Pancreas (tissue), 10 donors: ENCODE results near the gene ETFA. TPM values are rescaled to one million over a fixed set of nuclear protein-coding genes. Genes with fewer than 3 reads are reported as not detected.

Experiments
- ATAC-seq, 4 donors: fragments of 200-7000 bp; cut with Tn5 transposase; one replicate each; pipeline versions ENCODE4 v1.8.0 to v1.9.1; 2020; ENCODE audit warnings: mild to moderate bottlenecking in 4 of 4, moderate library complexity in 4 of 4
- DNase-seq, 6 donors: peaks; one replicate each; pipeline ENCODE4 v3.0.0-alpha.2; 2020
- FAIRE-seq: peaks from 2 replicates; lab custom pipeline; 2012; peaks lifted over from hg19 to GRCh38; lab: Jason Lieb, UNC
- H3K27ac ChIP-seq, 4 donors: fragments of 200-600 bp; sonication (generic); 1 replicate in 3 of 4; 2 replicates in 1 of 4; pipeline versions ENCODE4 v1.5.0 to v1.8.0; 2020
- H3K27me3 ChIP-seq, 4 donors: fragments of 200-600 bp; one replicate each; pipeline ENCODE4 v1.8.0; 2021
- H3K36me3 ChIP-seq, 3 donors: fragments of 200-600 bp; sonication (generic) in 1 of 3; one replicate each; pipeline versions ENCODE4 v1.5.0 to v1.8.0; 2020 to 2021
- H3K4me1 ChIP-seq, 3 donors: fragments of 200-600 bp; one replicate each; pipeline ENCODE4 v1.8.0; 2021
- H3K4me3 ChIP-seq, 4 donors: fragments of 200-600 bp; sonication (generic) in 2 of 4; one replicate each; pipeline versions ENCODE4 v1.5.0 to v1.8.0; 2020 to 2021
- H3K9me3 ChIP-seq, 4 donors: fragments of 200-600 bp; one replicate each; pipeline ENCODE4 v1.8.0; 2021
- WGBS, 2 donors: extraction: QIAGEN DNeasy Blood & Tissue Kit; methylation state at CpG; one replicate each; pipeline ENCODE4 v1.1.7; 2013; 5-methylcytosine and 5-hydroxymethylcytosine counted together
- intact Hi-C, 3 donors: fragments of 100-400 bp; cut with DNase I; formaldehyde crosslinking; loops; one replicate each; pipeline versions ENCODE4 v1.11.1 to v1.14.2; 2022
- polyA plus RNA-seq, 2 donors: library from polyadenylated mRNA; stranded (reverse); fragments of 200-250 nt; gene quantifications; one replicate each; pipeline ENCODE4 v1.2.3, GENCODE V29; 2013
- total RNA-seq, 6 donors: library from RNA; stranded (reverse); fragmentation: NEBNext Ultra II Directional in 4 of 6; extraction: Animal tissue kit (Norgen Biotek cat#: 25700) in 4 of 6; gene quantifications; one replicate each; pipeline versions ENCODE4 v1.2.1 to v1.2.4, GENCODE V29; 2021 to 2023
- TF ChIP-seq, protein P1 (sequence below), 4 donors: fragments of 200-600 bp; sonication (generic) in 3 of 4; IDR thresholded peaks; one replicate each; pipeline versions ENCODE4 v1.5.0 to v1.8.0; 2021; ENCODE audit warnings: antibody characterized with exemption in 4 of 4
- donor health status: healthy with polysubstance abuse.
- donor health status: DM: no; HTN: no; CAD: no; lungs with moderate emphysema.
- donor health status: DM: no; HTN: no; CAD: no.
- donor health status: control.
- donor health status: control.
- donor health status: Bipolar disorder and iron deficiency.
- donor health status: DM: yes; HTN: yes; CAD: no.
- donor health status: DM: no; HTN: no; CAD: no.
- donor health status: DM: no; HTN: no; CAD: no.
- donor health status: DM: yes; HTN: yes; CAD: no.

The ETFA gene
- total and polyA plus RNA-seq, 8 donors, result 27.5 to 51.2 (median 42.3) TPM

DNA sequence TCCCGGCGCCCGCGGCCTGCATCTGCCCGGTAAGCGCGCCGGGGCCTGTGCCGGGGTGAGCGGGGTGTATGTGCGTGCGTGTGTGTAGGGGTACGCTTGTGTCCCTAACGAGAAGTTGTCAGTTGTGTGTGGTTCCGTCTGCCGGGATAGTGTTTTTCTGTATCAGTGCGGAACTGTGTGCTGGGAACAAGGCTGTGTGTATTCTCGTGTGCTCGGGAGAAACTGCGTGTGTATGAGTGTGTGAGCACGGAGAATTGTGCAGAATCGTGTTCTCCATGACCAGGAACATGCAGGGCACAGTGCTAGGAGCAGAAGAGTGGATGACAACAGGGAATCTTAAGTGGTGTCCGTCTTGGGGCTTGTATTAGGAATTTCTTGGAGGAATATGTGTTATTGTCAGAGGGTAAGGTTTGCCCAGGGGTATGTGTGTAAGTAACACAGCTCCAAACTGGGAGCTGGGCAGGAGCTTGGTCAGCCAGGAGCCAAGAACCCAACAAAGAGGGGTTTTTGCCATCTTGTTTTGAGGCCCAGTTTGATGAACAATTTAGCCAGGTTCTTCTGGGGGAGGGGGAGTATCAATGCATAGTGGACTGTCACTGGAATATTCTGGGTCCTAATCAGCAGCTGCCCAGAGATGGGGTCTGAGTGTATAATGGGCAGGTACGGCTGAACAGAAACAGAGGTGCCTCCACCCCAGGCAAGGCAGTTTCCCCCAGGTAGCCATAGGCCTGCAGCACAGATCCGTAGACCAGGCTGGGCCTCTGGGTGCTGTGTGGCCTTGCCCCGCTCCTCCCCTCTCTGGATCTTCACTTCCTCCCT is 27.4 kb upstream of the ETFA start:
- ATAC-seq (no peak), FAIRE-seq (no peak), DNase-seq (no peak)
- Histone ChIP-seq H3K4me1 (peaks cover 0 to 36% (median 0%) of the 10 kb centered on the region in 3 donors), H3K36me3 (no peaks in the 10 kb centered on the region), H3K4me3 (no peak overlapping the region), H3K9me3 (no peaks in the 10 kb centered on the region), H3K27me3 (peaks cover 9 to 74% (median 23%) of the 10 kb centered on the region in 4 donors), H3K27ac (no peak overlapping the region)
- TF ChIP-seq, protein P1, sequence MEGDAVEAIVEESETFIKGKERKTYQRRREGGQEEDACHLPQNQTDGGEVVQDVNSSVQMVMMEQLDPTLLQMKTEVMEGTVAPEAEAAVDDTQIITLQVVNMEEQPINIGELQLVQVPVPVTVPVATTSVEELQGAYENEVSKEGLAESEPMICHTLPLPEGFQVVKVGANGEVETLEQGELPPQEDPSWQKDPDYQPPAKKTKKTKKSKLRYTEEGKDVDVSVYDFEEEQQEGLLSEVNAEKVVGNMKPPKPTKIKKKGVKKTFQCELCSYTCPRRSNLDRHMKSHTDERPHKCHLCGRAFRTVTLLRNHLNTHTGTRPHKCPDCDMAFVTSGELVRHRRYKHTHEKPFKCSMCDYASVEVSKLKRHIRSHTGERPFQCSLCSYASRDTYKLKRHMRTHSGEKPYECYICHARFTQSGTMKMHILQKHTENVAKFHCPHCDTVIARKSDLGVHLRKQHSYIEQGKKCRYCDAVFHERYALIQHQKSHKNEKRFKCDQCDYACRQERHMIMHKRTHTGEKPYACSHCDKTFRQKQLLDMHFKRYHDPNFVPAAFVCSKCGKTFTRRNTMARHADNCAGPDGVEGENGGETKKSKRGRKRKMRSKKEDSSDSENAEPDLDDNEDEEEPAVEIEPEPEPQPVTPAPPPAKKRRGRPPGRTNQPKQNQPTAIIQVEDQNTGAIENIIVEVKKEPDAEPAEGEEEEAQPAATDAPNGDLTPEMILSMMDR (IDR thresholded peaks at IDR 0.05), result no peak
- WGBS, 2 donors, result 40 to 41% methylated on average over 26 of the region's 26 CpGs
- intact Hi-C loops, result no loop called here

DNA sequence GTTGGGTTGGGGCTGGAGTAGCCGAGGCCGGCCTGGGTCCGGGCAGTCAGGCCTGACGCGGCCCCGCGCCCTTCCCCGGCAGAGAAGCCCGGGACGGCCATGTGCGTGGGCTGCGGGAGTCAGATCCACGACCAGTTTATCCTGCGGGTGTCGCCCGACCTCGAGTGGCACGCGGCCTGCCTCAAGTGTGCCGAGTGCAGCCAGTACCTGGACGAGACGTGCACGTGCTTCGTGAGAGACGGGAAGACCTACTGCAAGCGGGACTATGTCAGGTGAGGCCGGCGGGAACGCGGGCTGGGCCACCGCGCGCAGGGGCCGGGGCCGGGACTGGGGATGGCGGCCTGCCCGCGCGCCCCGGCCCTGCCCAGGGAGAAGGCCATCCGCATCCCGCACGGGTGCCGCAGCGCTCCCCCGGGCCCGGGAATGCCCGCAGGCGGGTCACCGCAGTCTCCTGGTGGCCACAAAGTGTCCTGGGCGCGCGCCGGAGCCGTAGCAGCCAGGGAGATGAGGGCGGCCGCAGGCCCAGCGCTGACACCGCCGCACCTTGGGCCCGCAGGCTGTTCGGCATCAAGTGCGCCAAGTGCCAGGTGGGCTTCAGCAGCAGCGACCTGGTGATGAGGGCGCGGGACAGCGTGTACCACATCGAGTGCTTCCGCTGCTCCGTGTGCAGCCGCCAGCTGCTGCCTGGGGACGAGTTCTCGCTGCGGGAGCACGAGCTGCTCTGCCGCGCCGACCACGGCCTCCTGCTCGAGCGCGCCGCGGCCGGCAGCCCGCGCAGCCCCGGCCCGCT is 26.6 kb upstream of the ETFA start:
- intact Hi-C loops, result no loop called here
- DNase-seq, result peak in 1 of 6 donors; percentile 73
- TF ChIP-seq, protein P1 (IDR thresholded peaks at IDR 0.05), result no peak
- Histone ChIP-seq H3K4me3 (peak overlapping the region in 1 of 4 donors; percentile 17), H3K27ac (no peak overlapping the region), H3K27me3 (peaks cover 5 to 66% (median 21%) of the 10 kb centered on the region in 4 donors), H3K9me3 (no peaks in the 10 kb centered on the region), H3K36me3 (no peaks in the 10 kb centered on the region), H3K4me1 (peaks cover 0 to 35% (median 0%) of the 10 kb centered on the region in 3 donors)
- FAIRE-seq, result no peak
- ATAC-seq, result no peak
- WGBS, 2 donors, result 9 to 14% methylated on average over 65 to 89 of the region's 89 CpGs

DNA sequence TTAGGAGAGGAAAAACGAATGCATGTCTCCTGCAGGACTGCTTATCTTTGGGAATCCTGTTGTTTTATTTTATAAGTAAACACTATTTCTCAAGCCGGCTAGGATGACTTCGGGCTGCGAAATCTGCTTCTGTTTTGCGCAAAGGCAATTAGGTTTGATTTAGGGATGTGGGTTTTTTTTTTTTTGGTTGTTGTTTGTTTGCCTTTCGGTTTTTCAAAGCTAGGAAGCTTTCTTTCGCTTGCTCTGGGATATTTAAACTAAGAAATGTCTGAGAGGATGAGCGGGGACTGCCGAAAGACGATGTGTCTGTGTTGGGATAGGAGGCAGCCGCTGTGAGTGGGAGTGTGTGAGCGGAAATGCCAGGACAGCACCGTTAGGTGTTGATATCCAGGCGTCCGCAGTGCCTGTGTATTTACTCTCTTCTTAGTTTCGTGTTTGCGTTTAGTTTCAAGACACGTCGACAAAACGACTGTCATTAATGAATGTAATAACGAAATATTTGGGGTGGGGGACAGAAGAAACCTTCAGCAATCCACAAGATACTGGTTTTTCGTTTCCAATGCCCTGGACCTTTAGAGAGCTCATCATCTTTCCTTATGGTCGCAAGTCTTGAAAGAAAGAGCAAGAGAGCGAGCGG is 25.9 kb upstream of the ETFA start:
- no peak overlapping the region for H3K27ac ChIP-seq
- FAIRE-seq, result no peak

DNA sequence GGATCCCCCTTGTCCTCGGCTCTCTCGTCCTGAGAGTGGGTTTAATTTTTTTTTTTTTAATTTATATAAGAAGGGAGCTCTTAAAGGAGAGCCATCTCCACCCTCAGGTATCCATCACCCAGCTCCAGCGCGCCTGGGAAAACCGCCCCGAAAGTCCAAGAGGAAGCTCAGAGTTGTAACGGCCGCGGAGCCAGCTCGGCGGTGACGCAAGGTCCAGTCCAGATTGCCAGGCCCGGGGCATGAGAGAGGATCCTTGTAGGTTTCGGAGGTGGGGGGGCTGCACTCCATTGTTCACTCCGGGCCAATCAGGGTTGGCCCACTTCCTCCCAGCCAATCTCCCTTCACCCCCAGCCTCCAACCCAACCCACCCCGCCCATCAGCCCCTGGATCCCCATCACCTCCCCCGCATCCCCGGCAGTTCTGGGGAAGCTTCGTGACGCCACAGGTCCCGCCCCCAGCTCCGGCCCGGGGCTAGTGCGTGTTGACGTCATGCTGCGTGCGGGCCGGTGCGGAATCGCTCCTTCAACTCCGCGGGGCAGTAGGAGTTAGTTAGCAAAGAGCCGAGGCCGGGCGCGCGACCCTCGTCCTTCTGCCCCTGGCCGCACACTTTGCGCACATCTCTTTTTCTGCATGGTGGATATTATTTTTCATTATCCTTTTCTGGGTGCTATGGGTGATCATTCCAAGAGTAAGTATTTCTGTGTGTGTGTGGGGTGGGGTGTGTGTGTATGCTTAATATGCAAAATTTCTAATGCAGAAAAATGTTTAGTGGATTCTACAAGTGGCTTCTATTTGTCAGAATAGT is 25.2 kb upstream of the ETFA start, which contains the start of gene ISL2:
Gene ISL2 (plus strand): TSS at position 520 of the 805 bp plus-strand sequence. CDS start 111 bp downstream, at position 631.
- DNase-seq, result peak in 3 of 6 donors; percentile 23 to 56 (median 37)
- no peak for FAIRE-seq
- Histone ChIP-seq H3K4me3 (peak within 1 kb of the TSS in 1 of 4 donors; percentile 17), H3K36me3 (no peaks in the 10 kb centered on the region), H3K27me3 (peaks cover 0 to 54% (median 15%) of the 10 kb centered on the region in 4 donors), H3K27ac (no peak within 1 kb of the TSS), H3K9me3 (no peaks in the 10 kb centered on the region), H3K4me1 (peaks cover 0 to 25% (median 0%) of the 10 kb centered on the region in 3 donors)
- TF ChIP-seq, protein P1 (IDR thresholded peaks at IDR 0.05), result no peak
- 11 to 14% methylated on average over 40 of the region's 40 CpGs for WGBS, 2 donors
- ATAC-seq, result peak in 3 of 4 donors; percentile 9 to 34 (median 17)
- intact Hi-C loops, result no loop called here

More for the DNA sequence above, 25.9 kb upstream of the ETFA start:
- Histone ChIP-seq H3K4me3 (peak overlapping the region in 1 of 4 donors; percentile 17), H3K4me1 (peaks cover 0 to 30% (median 0%) of the 10 kb centered on the region in 3 donors), H3K9me3 (no peaks in the 10 kb centered on the region), H3K27me3 (peaks cover 0 to 59% (median 16%) of the 10 kb centered on the region in 4 donors), H3K36me3 (no peaks in the 10 kb centered on the region)
- intact Hi-C loops, result no loop called here
- 14 to 15% methylated on average over 25 of the region's 25 CpGs for WGBS, 2 donors
- TF ChIP-seq, protein P1 (IDR thresholded peaks at IDR 0.05), result no peak
- ATAC-seq (no peak), DNase-seq (no peak)
